ENCODE measurements around the gene COL27A1.

Gene COL27A1

DNA sequence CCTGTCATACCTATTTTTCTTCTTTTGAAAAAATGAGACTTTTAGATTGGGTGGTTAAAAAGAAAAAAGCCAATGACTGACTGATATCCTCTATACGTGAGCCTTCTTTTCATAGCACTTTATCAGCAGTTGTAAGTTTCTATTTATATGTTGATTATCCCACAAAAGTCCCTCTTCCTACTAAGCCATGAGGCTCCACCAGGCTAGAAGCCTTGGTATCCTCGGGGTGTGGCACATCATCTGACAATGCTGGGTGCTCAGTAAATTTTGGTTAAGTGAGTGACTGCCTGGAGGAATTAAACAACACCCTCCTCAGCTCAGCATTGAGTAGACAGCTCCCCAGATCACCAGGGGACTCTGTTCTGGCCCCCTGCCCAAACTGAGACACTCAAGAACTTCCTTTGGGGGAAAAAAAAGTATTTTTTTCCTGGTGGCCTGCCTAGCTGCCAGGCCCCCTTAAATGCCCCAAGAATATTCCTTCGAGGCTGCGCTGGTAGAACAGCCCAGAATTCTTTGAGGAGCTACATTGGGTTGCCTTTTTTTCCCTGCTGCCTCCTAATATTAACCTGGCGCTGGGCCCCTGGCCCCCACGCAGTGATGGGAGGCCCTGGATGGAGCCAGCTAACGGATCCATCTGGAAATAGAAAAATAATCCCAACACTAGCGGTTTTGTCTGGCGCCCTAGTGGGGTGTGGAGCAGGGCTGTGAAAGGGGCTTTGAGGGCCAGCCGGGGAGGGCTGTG lies 23.4 kb upstream of the COL27A1 start:
- no peak for DNase-seq (ENCODE audit: extremely low read depth, low read depth)

DNA sequence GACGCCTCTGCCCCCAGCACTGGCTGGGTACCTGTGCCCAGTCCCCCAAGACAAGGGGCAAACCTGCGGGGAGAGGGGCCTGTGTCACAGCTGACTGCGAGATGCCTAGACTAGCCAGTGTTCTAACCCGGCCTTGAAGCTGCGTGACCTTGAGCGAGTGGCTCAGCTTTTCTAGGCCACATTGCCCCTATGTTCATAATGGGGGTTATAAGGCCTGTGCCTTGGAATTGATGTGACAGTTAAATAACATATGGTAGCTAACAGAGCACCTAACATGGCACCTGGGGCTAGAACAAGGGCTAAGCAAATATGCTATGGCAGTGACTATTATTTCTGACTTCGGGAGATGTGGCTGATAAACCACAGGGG lies 22.8 kb upstream of the COL27A1 start:
- TF ChIP-seq, protein P1, sequence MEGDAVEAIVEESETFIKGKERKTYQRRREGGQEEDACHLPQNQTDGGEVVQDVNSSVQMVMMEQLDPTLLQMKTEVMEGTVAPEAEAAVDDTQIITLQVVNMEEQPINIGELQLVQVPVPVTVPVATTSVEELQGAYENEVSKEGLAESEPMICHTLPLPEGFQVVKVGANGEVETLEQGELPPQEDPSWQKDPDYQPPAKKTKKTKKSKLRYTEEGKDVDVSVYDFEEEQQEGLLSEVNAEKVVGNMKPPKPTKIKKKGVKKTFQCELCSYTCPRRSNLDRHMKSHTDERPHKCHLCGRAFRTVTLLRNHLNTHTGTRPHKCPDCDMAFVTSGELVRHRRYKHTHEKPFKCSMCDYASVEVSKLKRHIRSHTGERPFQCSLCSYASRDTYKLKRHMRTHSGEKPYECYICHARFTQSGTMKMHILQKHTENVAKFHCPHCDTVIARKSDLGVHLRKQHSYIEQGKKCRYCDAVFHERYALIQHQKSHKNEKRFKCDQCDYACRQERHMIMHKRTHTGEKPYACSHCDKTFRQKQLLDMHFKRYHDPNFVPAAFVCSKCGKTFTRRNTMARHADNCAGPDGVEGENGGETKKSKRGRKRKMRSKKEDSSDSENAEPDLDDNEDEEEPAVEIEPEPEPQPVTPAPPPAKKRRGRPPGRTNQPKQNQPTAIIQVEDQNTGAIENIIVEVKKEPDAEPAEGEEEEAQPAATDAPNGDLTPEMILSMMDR (IDR thresholded peaks at IDR 0.05; ENCODE audit: low read depth, low read length, missing control alignments) = no peak
- H3K4me3 ChIP-seq (replicated peaks; ENCODE audit: low read depth, low read length) = no peak overlapping the region
- no peak for DNase-seq (ENCODE audit: extremely low read depth, low read depth)

More for the DNA sequence above, 23.4 kb upstream of the COL27A1 start:
- no peak overlapping the region for H3K4me3 ChIP-seq (replicated peaks; ENCODE audit: low read depth, low read length)
- TF ChIP-seq, protein P1 (IDR thresholded peaks at IDR 0.05; ENCODE audit: low read depth, low read length, missing control alignments) = no peak

DNA sequence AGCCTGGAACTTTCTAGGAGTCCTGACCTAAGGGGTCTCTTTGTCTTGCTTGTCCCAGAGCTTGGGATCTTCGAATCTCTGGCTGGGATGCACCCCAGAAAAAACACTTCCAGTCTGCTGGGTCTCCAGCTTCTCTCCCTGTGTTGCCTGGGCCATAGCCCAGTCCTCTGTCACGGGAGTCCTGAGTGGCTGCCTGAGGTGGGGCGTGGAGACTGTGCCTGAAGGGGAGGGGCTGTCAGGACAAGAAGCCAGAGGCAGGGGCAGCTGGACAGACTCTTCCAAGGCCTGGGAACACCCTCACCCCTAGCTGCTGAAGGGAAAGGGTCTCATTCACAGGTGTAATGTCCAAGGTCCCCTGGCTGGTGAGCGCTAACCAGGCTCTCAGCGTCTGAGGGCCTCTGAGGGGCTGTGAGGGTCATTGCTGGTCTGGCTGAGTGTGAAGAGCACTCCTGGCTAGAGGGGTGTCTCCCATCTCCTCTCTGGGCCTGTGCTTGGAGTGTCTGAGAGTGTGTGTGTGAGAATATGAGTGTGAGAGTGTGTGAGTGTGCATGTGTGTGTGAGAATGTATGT lies 20.4 kb upstream of the COL27A1 start:
- TF ChIP-seq, protein P1 (IDR thresholded peaks at IDR 0.05; ENCODE audit: low read depth, low read length, missing control alignments) = no peak
- no peak overlapping the region for H3K4me3 ChIP-seq (replicated peaks; ENCODE audit: low read depth, low read length)
- DNase-seq (ENCODE audit: extremely low read depth, low read depth) = no peak

DNA sequence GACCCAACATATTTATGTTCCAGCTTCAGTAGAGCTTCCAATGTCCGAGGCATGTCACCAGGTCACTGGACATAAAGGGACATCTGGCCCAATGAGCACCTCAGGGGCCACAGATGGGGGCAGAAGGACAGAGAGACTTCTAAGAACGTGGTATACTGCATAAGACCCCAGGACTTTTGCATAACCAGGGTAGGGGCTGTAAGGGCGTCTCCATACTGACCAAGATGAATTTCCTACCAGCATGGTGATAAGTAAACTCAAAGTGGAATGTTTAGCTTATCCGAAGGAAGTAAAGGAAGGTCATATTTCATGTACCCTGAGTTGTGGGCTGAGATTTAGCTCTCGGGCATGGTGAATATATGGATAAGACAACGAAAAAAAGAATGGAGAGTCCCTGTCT lies 17.5 kb upstream of the COL27A1 start:
- no peak for DNase-seq (ENCODE audit: extremely low read depth, low read depth)
- TF ChIP-seq, protein P1 (IDR thresholded peaks at IDR 0.05; ENCODE audit: low read depth, low read length, missing control alignments) = no peak
- no peak overlapping the region for H3K4me3 ChIP-seq (replicated peaks; ENCODE audit: low read depth, low read length)

DNA sequence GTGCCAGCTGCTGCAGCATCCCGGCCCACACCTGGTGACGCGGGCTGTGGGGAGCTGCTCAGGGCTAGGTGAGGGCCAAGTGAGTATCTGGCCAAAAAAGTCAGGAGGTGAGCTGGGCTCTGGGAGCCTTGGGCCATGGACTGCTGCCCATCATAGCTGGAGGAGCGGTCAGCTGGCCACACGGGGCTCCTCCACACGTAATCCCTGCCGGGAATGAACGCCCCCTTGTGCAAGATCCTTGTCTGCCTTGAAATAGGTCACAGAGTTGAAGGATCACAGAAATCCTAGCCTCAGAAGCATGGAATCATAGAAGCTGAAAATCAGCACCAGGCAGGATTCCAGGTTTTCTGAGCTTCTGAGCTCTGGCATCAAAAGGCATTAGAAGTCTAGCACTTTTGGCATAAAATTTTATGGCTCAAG lies 16.8 kb upstream of the COL27A1 start:
- TF ChIP-seq, protein P1 (IDR thresholded peaks at IDR 0.05; ENCODE audit: low read depth, low read length, missing control alignments) = no peak
- no peak for DNase-seq (ENCODE audit: extremely low read depth, low read depth)
- no peak overlapping the region for H3K4me3 ChIP-seq (replicated peaks; ENCODE audit: low read depth, low read length)

DNA sequence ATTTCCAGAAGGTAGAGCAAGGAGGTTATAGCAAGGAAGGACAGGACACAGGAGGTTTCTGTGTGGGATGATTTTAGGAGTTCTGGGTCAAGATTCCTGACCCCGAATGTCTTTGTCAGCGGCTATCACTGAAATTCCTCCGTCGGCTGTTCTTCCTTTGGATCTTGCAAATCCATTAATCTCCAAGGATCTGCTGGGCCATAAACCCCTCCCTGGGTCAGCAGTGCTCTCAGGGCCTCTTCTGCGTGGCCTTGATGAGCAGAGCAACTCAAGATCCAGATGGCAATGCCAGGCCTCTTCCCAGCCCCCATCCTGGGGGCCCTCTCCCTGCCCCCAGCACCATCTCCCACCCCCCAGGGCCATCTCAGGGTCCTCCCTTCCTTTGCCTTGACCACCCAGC lies 16.3 kb upstream of the COL27A1 start:
- DNase-seq (ENCODE audit: extremely low read depth, low read depth) = no peak
- TF ChIP-seq, protein P1 (IDR thresholded peaks at IDR 0.05; ENCODE audit: low read depth, low read length, missing control alignments) = no peak

More for the DNA sequence above, 16.3 kb upstream of the COL27A1 start:
- no peak overlapping the region for H3K4me3 ChIP-seq (replicated peaks; ENCODE audit: low read depth, low read length)

Data from HFF-Myc (cell line).